Neuronal stem cell (in vitro differentiated cells): ENCODE data around the gene EPHA10. TPM values are rescaled to one million over a fixed set of nuclear protein-coding genes. Genes with fewer than 3 reads are reported as not detected.

Experiments
- DNase-seq: peaks from one replicate; pipeline ENCODE4 v3.0.0-alpha.2; 2013; ENCODE audit warnings: low spot score
- H2AFZ ChIP-seq: one replicate; pipeline ENCODE4 v1.6.1; 2013; ENCODE audit warnings: mild to moderate bottlenecking, low read length, inconsistent platforms
- H2AK5ac ChIP-seq: 2 replicates; pipeline ENCODE4 v1.6.1; 2013; ENCODE audit warnings: low read depth, mild to moderate bottlenecking, inconsistent platforms, low read length, moderate library complexity, mixed read lengths
- H2BK120ac ChIP-seq: 2 replicates; pipeline ENCODE4 v1.6.1; 2013; ENCODE audit warnings: low read depth, mild to moderate bottlenecking, inconsistent platforms, low read length, moderate library complexity, mixed read lengths
- H2BK12ac ChIP-seq: one replicate; pipeline ENCODE4 v1.6.1; 2013; ENCODE audit warnings: low read length, inconsistent platforms
- H2BK15ac ChIP-seq: 2 replicates; pipeline ENCODE4 v1.6.1; 2013; ENCODE audit warnings: mild to moderate bottlenecking, low read length, inconsistent platforms, mixed read lengths
- H2BK5ac ChIP-seq: one replicate; pipeline ENCODE4 v1.6.1; 2013; ENCODE audit warnings: inconsistent platforms, mild to moderate bottlenecking, low read length, moderate library complexity
- H3K14ac ChIP-seq: one replicate; pipeline ENCODE4 v1.6.1; 2013; ENCODE audit warnings: low read length, inconsistent platforms
- H3K18ac ChIP-seq: 2 replicates; pipeline ENCODE4 v1.6.1; 2013; ENCODE audit warnings: low read length, inconsistent platforms
- H3K23ac ChIP-seq: 2 replicates; pipeline ENCODE4 v1.6.1; 2013; ENCODE audit warnings: low read depth, mild to moderate bottlenecking, mixed read lengths, low read length, inconsistent platforms; ENCODE audit not compliant: poor library complexity
- H3K27ac ChIP-seq: replicated peaks from 3 replicates; pipeline ENCODE4 v1.5.1; 2013; ENCODE audit warnings: low read length, inconsistent platforms
- H3K27me3 ChIP-seq, 3 experiments: 2 replicates each; pipeline ENCODE4 v1.6.1; 2013; ENCODE audit warnings: low read length in 3 of 3, mild to moderate bottlenecking in 2 of 3, inconsistent platforms in 1 of 3, low read depth in 1 of 3, mixed read lengths in 1 of 3, moderate library complexity in 1 of 3; ENCODE audit not compliant: control insufficient read depth in 3 of 3, insufficient read depth in 3 of 3
- H3K36me3 ChIP-seq, 2 donors: replicated peaks in 1 of 2; 2 replicates each; pipeline ENCODE4 v1.6.1; 2013; ENCODE audit warnings: low read length in 2 of 2; ENCODE audit not compliant: control insufficient read depth in 2 of 2, insufficient read depth in 2 of 2
- H3K4ac ChIP-seq: 2 replicates; pipeline ENCODE4 v1.6.1; 2013; ENCODE audit warnings: inconsistent platforms, mild to moderate bottlenecking, low read length, moderate library complexity
- H3K4me1 ChIP-seq, 2 donors: 1 replicate in 1 of 2; 2 replicates in 1 of 2; pipeline ENCODE4 v1.6.1; 2013; ENCODE audit warnings: low read length in 2 of 2, low read depth in 1 of 2; ENCODE audit not compliant: control insufficient read depth in 2 of 2, insufficient read depth in 1 of 2
- H3K4me2 ChIP-seq: one replicate; pipeline ENCODE4 v1.6.1; 2013; ENCODE audit warnings: mild to moderate bottlenecking, low read length, inconsistent platforms; ENCODE audit not compliant: insufficient read depth, poor library complexity, severe bottlenecking
- H3K4me3 ChIP-seq, 2 donors: 2 replicates each; pipeline ENCODE4 v1.5.1; 2013; ENCODE audit warnings: low read length in 2 of 2, mild to moderate bottlenecking in 2 of 2, inconsistent platforms in 1 of 2, moderate library complexity in 1 of 2
- H3K79me1 ChIP-seq: one replicate; pipeline ENCODE4 v1.6.1; 2013; ENCODE audit warnings: low read depth, mild to moderate bottlenecking, inconsistent platforms, low read length, moderate library complexity
- H3K9ac ChIP-seq: one replicate; pipeline ENCODE4 v1.6.1; 2013; ENCODE audit warnings: mild to moderate bottlenecking, low read depth, low read length, inconsistent platforms; ENCODE audit not compliant: poor library complexity
- H3K9me3 ChIP-seq, 2 donors: replicated peaks in 1 of 2; 2 replicates each; pipeline versions ENCODE3 to v1.6.1; 2013; ENCODE audit warnings: low read length in 2 of 2, mild to moderate bottlenecking in 2 of 2, inconsistent platforms in 1 of 2, low read depth in 1 of 2, mixed read lengths in 1 of 2, moderate library complexity in 1 of 2; ENCODE audit not compliant: control insufficient read depth in 2 of 2, insufficient read depth in 1 of 2
- H4K8ac ChIP-seq: one replicate; pipeline ENCODE4 v1.6.1; 2013; ENCODE audit warnings: low read depth, mild to moderate bottlenecking, inconsistent platforms, low read length, moderate library complexity
- H4K91ac ChIP-seq: one replicate; pipeline ENCODE4 v1.6.1; 2013; ENCODE audit warnings: low read length, low read depth, mild to moderate bottlenecking, inconsistent platforms; ENCODE audit not compliant: poor library complexity
- WGBS, 2 donors: extraction: QIAGEN DNeasy Blood & Tissue Kit; methylation state at CpG; one replicate each; pipeline ENCODE4 v1.1.7; 2013; ENCODE audit warnings: missing lambda C conversion rate in 2 of 2, mixed read lengths in 1 of 2; ENCODE audit not compliant: insufficient read length in 2 of 2, insufficient replicate concordance in 1 of 2; ENCODE audit errors: extremely low coverage in 2 of 2; 5-methylcytosine and 5-hydroxymethylcytosine counted together
- polyA plus RNA-seq, 2 experiments: library from polyadenylated mRNA; stranded (reverse); fragments of 200-250 nt; gene quantifications; one replicate each; pipeline ENCODE4 v1.2.3, GENCODE V29; 2013

The EPHA10 gene
- 0.31 TPM for polyA plus RNA-seq (2013, experiment 1 of 2)
- 0.21 TPM for polyA plus RNA-seq (2013, experiment 2 of 2)

- no peak within 1 kb of the TSS for H2BK12ac ChIP-seq
- H2BK5ac ChIP-seq = no peak within 1 kb of the TSS
- peak within 1 kb of the TSS; percentile 65 for H3K23ac ChIP-seq
- no peak for DNase-seq
- H3K27me3 ChIP-seq = peaks cover 16 to 91% (median 69%) of the 10 kb centered on the region in 3 experiments
- peaks cover 0 to 8% of the 10 kb centered on the region in 2 donors for H3K9me3 ChIP-seq
- H4K8ac ChIP-seq = no peak within 1 kb of the TSS
- peak within 1 kb of the TSS; percentile 66 for H3K14ac ChIP-seq
- peak within 1 kb of the TSS in 1 of 2 donors; percentile 5 for H3K4me3 ChIP-seq
- H3K27ac ChIP-seq = no peak within 1 kb of the TSS
- H3K4ac ChIP-seq = no peak within 1 kb of the TSS
- H3K18ac ChIP-seq = no peak within 1 kb of the TSS
- H4K91ac ChIP-seq = no peak within 1 kb of the TSS
- no peak within 1 kb of the TSS for H3K4me2 ChIP-seq
- no peak within 1 kb of the TSS for H2AK5ac ChIP-seq
- H2BK15ac ChIP-seq = no peak within 1 kb of the TSS
- peaks cover 2% of the 10 kb centered on the region for H3K79me1 ChIP-seq
- no peaks in the 10 kb centered on the region for H3K36me3 ChIP-seq
- WGBS, 2 donors = no CpG with 5 or more reads among the region's 33 CpGs
- peak within 1 kb of the TSS; percentile 1 for H3K9ac ChIP-seq
- peak within 1 kb of the TSS; percentile 78 for H2AFZ ChIP-seq
- peaks cover 4 to 8% of the 10 kb centered on the region in 2 donors for H3K4me1 ChIP-seq
- no peak within 1 kb of the TSS for H2BK120ac ChIP-seq
Measured at GRCh38 chr1:37764888-37765441, at the start of gene EPHA10. Gene EPHA10 (minus strand): TSS chr1:37765120. CDS start chr1:37765066, 54 bp downstream.

GRCh38 chr1:37814252-37814651 lies 49.3 kb upstream of the EPHA10 start:
- Histone ChIP-seq H2BK5ac (no peak overlapping the region), H3K4me3 (peak overlapping the region in 1 of 2 donors; percentile 16), H3K18ac (no peak overlapping the region), H4K91ac (no peak overlapping the region), H3K4ac (no peak overlapping the region), H3K9me3 (no peaks in the 10 kb centered on the region), H4K8ac (no peak overlapping the region), H3K36me3 (peaks cover 24 to 71% of the 10 kb centered on the region in 2 donors), H3K23ac (no peak overlapping the region), H2BK120ac (no peak overlapping the region), H3K27ac (no peak overlapping the region), H3K14ac (no peak overlapping the region), H2AFZ (no peak overlapping the region), H2BK15ac (no peak overlapping the region), H2BK12ac (no peak overlapping the region), H2AK5ac (no peak overlapping the region), H3K27me3 (no peaks in the 10 kb centered on the region), H3K9ac (no peak overlapping the region), H3K79me1 (peaks cover 2% of the 10 kb centered on the region), H3K4me2 (no peak overlapping the region), H3K4me1 (peaks cover 0 to 3% of the 10 kb centered on the region in 2 donors)
- no peak for DNase-seq
- WGBS, 2 donors = no CpG with 5 or more reads among the region's 7 CpGs

GRCh38 chr1:37813529-37814145 lies 48.7 kb upstream of the EPHA10 start:
- peaks cover 2% of the 10 kb centered on the region for H3K79me1 ChIP-seq
- H3K4ac ChIP-seq = no peak overlapping the region
- no peak overlapping the region for H4K8ac ChIP-seq
- no peak overlapping the region for H2BK12ac ChIP-seq
- WGBS, 2 donors = no CpG with 5 or more reads among the region's 2 CpGs
- H3K14ac ChIP-seq = no peak overlapping the region
- no peak overlapping the region for H2BK15ac ChIP-seq
- no peak overlapping the region for H2BK120ac ChIP-seq
- H3K27ac ChIP-seq = no peak overlapping the region
- H4K91ac ChIP-seq = no peak overlapping the region
- no peak overlapping the region for H3K18ac ChIP-seq
- H3K36me3 ChIP-seq = peaks cover 23 to 69% of the 10 kb centered on the region in 2 donors
- peaks cover 2 to 7% of the 10 kb centered on the region in 2 donors for H3K4me1 ChIP-seq
- no peak overlapping the region for H3K23ac ChIP-seq
- no peaks in the 10 kb centered on the region for H3K27me3 ChIP-seq
- no peak overlapping the region for H3K4me2 ChIP-seq
- H2AK5ac ChIP-seq = no peak overlapping the region
- no peak overlapping the region for H2BK5ac ChIP-seq
- no peak overlapping the region for H2AFZ ChIP-seq
- DNase-seq = no peak
- no peak overlapping the region for H3K4me3 ChIP-seq
- H3K9ac ChIP-seq = no peak overlapping the region
- H3K9me3 ChIP-seq = no peaks in the 10 kb centered on the region

GRCh38 chr1:37811027-37811655 lies 46.2 kb upstream of the EPHA10 start:
- H3K36me3 ChIP-seq = peaks cover 27 to 57% of the 10 kb centered on the region in 2 donors
- no peak overlapping the region for H4K8ac ChIP-seq
- no peak overlapping the region for H2BK15ac ChIP-seq
- no peak overlapping the region for H3K4me3 ChIP-seq
- no peak overlapping the region for H2BK5ac ChIP-seq
- no peak overlapping the region for H3K9ac ChIP-seq
- H3K27me3 ChIP-seq = no peaks in the 10 kb centered on the region
- no peak overlapping the region for H4K91ac ChIP-seq
- no peak overlapping the region for H2BK120ac ChIP-seq
- H3K23ac ChIP-seq = no peak overlapping the region
- H2AK5ac ChIP-seq = no peak overlapping the region
- no peak overlapping the region for H3K14ac ChIP-seq
- no peak overlapping the region for H2AFZ ChIP-seq
- H3K4me2 ChIP-seq = no peak overlapping the region
- peaks cover 8 to 15% of the 10 kb centered on the region in 2 donors for H3K4me1 ChIP-seq
- no peak overlapping the region for H3K27ac ChIP-seq
- H2BK12ac ChIP-seq = no peak overlapping the region
- no peak overlapping the region for H3K18ac ChIP-seq
- no peaks in the 10 kb centered on the region for H3K9me3 ChIP-seq
- peak; percentile 69 for DNase-seq
- H3K79me1 ChIP-seq = peaks cover 12% of the 10 kb centered on the region
- H3K4ac ChIP-seq = no peak overlapping the region
- no CpG with 5 or more reads among the region's 7 CpGs for WGBS, 2 donors
